GM21737 (cell line): ENCODE measurements around the gene IL17REL.
A peak's percentile ranks its signal among the peaks of the same experiment; 100 is the strongest.

Source experiments
- ATAC-seq: cut with Tn5 transposase; IDR thresholded peaks from one replicate; pipeline ENCODE4 v1.9.1; 2021; ENCODE audit warnings: mild to moderate bottlenecking, moderate library complexity; ENCODE audit not compliant: unreplicated experiment

Gene IL17REL

GRCh38 chr22:49970528-49971231 is 41.9 kb downstream of the IL17REL start:
- ATAC-seq, result peak; percentile 56

GRCh38 chr22:49969751-49970527 is 42.6 kb downstream of the IL17REL start:
- no peak for ATAC-seq

GRCh38 chr22:49968831-49969661 is 43.5 kb downstream of the IL17REL start:
- ATAC-seq, result no peak

DNA sequence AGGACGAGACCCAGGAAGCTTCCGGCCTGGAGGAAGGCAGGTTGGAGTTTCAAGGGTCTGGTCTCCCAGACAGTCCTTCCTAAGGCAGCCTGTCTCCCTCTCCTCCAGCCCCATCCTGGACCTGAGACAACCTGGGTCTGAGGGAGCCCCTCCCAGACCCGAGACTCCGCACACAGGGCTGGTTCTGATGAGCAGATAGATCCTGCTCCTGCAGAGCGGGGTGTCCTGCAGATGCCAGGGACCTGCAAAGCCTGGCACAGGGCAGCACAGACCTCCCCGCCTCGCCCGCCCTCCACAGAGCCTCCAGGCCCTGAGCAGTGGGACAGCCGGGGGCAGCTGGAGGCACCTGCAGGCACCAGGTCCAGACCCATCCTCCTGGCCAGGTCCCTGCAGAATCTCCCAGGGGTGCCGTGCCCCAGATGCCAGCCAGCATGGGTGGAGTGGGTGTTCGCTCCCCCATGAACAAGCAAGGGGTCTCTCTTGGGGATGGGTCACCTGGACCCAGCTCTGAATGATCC is 44.2 kb downstream of the IL17REL start:
- ATAC-seq, result no peak

DNA sequence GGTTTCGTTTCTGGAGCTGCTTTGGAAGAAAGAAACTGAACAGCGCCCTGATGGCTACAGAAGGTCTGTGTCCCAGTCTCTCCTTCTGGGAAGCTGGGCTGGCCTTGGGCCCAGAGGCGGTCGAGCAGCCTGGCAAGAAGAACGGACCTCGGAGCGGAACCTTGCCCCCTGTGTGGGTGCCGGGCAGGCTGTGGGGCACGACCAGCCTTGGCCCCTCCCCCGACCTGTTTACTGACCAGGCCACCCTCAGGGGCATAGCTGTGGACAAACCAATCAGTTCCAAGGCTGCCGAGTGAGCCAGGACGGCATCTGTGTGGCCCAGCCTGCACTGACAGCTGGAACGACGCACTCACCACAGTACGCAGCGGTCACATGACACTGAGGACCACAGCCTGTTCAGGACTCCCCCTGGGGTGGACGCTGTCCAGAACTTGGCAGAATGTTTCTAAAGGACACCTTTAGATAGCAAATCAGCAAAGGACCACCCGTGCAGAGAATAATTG is 44.8 kb downstream of the IL17REL start:
- ATAC-seq, result no peak

GRCh38 chr22:49966774-49967705 is 45.5 kb downstream of the IL17REL start:
- ATAC-seq, result no peak

DNA sequence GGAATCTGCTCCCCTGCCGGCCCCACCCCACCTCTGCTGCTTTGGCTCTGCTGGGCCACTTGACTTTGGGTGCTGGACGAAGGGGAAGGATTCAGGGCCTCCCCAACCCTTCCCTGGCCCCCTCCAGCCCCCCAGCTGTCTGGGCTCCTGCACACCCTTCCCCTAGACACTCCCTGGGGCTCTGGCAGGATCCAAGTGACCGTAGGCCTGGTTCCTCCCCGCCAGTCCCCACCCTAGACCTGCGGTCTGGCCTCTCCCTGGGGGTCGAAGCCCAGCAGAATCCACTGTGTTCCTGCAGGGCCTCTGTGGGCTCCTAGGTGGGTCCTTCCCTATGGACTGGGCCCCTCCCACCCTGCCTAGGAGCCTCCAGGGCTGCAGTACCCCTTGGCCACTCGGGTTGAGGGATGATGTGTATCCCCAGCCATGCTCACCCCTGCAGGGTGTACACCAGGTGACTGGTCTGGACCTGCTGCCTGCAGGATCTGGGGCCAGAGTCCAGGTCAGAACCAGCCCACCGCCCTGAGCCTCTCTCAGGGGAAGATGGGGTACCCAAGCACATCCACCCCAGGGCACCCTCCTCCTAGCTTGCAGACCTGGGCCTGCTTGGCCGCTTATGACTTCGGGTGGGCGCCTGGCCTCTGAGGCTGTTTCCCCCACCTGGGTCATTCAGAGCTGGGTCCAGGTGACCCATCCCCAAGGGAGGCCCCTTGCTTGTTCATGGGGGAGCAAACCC is 46.4 kb downstream of the IL17REL start:
- no peak for ATAC-seq

DNA sequence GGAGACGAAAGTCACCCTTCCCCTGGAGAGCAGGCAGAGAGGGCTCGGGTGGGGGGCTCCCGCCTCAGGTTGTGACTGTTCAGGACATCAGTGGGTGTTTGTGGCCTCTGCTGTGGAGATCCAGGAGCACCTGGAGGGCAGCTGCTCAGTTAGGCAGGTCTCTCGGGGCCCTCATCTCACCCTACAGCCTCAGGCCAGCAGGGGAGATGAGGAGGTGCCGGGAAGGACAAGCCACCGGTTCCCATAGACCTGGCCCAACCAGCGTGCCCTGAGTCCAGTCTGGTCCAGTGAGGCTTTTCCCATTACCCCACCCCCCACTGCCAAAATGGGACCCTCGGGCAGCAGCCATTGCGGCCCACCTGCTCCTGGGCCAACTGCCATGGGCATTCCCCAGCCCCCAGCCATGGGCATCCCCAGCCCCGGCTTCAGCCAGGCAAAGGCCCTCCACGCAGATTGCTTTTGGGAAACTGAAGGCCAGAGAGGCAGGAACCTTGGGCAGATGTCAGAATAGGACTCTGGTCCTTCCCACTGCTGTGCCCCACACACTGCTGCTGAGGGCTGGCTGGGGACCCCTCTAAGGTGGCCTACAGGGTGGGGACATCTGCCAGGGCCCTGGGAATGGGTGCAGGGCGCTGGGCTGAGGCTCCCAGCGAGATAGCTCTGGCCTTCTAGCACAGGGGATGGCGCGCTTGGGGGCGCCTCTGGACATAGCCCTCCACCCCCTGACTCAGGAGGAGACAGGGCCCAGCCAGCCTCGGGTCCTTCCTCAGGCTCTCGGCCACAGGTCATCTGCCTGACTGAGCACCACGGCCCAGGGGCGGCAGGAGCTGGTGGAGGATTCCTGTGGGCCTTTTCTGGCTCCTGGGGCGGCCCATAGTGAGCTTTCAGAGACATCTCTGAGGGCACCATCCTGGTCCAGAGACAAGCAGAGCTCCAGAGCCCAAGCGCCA is 47.2 kb downstream of the IL17REL start:
- ATAC-seq, result no peak

- no peak for ATAC-seq
Observed at GRCh38 chr22:49964136-49965090, 48.2 kb downstream of the IL17REL start.

- no peak for ATAC-seq
Observed at GRCh38 chr22:49963647-49964026, 48.9 kb downstream of the IL17REL start.

DNA sequence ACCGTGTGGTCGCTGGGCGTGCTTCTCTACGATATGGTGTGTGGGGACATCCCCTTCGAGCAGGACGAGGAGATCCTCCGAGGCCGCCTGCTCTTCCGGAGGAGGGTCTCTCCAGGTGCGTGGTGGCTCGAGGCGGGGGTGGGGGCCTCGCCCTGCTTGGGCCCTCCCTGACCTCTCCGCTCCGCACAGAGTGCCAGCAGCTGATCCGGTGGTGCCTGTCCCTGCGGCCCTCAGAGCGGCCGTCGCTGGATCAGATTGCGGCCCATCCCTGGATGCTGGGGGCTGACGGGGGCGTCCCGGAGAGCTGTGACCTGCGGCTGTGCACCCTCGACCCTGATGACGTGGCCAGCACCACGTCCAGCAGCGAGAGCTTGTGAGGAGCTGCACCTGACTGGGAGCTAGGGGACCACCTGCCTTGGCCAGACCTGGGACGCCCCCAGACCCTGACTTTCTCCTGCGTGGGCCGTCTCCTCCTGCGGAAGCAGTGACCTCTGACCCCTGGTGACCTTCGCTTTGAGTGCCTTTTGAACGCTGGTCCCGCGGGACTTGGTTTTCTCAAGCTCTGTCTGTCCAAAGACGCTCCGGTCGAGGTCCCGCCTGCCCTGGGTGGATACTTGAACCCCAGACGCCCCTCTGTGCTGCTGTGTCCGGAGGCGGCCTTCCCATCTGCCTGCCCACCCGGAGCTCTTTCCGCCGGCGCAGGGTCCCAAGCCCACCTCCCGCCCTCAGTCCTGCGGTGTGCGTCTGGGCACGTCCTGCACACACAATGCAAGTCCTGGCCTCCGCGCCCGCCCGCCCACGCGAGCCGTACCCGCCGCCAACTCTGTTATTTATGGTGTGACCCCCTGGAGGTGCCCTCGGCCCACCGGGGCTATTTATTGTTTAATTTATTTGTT is 49.6 kb downstream of the IL17REL start:
- no peak for ATAC-seq

DNA sequence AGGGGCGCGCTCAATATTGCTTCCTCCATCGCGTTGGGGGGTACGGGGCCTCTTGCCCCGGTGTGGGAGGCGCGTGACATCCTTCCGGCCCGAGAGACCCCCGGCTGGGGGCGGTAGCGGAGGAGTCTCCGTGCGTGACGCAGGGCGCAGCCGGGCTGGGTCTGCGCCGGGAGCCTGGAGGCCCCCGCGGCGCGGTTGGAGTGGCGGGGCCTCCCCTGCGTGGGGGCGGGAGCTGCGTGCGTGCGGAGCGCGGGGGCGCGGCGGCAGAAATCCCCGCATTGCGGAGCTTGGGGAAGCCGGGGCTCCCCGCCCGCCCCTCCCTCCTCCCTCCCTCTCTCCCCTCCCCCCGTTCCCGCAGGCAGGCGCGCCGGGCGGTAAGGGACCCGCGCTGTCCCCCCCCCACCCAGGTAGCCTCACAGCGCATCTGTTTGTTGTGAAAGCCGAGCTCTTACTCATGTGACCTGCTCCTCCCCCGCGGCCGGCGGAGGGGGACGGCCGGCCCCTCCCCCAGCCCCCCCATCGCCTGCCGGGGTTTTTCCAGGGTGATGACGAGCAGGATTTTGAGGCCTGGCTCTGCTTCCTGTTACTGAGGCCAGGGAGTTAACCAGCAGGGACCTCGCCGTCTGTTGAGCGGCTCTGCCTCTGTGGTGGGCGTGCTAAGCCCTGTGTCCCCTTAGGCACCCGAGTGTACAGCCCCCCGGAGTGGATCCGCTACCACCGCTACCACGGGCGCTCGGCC is 50.4 kb downstream of the IL17REL start:
- ATAC-seq, result no peak

GRCh38 chr22:49961601-49962011 is 51.0 kb downstream of the IL17REL start:
- no peak for ATAC-seq

DNA sequence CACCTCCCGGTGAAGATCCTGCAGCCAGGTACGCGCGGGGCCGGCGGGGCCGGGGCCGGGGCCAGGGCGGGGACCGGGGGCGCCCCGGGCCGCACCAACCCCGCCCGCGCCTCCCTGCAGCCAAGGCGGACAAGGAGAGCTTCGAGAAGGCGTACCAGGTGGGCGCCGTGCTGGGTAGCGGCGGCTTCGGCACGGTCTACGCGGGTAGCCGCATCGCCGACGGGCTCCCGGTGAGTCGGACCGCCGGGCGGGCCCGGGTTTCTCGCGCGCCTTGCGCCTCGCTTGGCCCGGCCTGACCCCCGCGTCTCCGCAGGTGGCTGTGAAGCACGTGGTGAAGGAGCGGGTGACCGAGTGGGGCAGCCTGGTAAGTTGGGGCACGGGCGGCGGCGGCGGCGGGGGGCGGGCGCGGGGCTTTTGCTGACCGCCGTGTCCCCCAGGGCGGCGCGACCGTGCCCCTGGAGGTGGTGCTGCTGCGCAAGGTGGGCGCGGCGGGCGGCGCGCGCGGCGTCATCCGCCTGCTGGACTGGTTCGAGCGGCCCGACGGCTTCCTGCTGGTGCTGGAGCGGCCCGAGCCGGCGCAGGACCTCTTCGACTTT is 51.5 kb downstream of the IL17REL start:
- ATAC-seq, result no peak
